Fibroblast of skin of abdomen (primary cell): ENCODE results near the gene NDUFB10.
A peak's percentile ranks its signal among the peaks of the same experiment; 100 is the strongest.

ENCODE experiments used
- DNase-seq: peaks from one replicate; pipeline ENCODE4 v3.0.0-alpha.2; 2013

Gene NDUFB10

GRCh38 chr16:1985466-1986150, 26.3 kb downstream of the NDUFB10 start:
- DNase-seq = no peak

- DNase-seq = no peak
Measured at GRCh38 chr16:1987198-1987597, 27.9 kb downstream of the NDUFB10 start.

GRCh38 chr16:1989209-1990100, 30.1 kb downstream of the NDUFB10 start, which contains the start of gene SYNGR3:
SYNGR3 (plus strand) TSS chr16:1989970; CDS start chr16:1990103, 133 bp downstream.
- DNase-seq = no peak

- no peak for DNase-seq
Measured at GRCh38 chr16:1990101-1990350, 30.7 kb downstream of the NDUFB10 start.

GRCh38 chr16:1990351-1991134, 31.2 kb downstream of the NDUFB10 start:
- no peak for DNase-seq

DNA sequence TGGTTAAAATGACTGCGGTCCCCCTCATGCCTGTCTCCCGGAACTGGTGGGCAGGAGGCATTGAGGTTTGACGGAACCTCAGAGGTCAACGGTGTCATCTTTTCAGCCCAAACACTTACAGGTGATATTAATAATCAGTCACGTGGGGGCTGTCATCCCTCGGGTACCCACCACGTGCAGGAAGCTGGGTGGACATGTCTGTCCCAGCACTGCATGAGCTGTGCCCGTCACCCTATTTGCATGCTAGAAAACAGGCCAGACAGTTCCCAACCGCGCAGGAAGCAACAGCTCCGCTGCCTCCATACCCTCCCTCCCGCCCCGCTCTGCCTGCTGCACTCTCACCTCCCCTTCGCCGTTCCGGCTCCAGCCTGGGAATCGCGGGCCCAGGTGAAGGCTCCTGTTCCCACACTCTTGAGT, 31.8 kb downstream of the NDUFB10 start:
- no peak for DNase-seq

GRCh38 chr16:1991588-1991947, 32.2 kb downstream of the NDUFB10 start:
- no peak for DNase-seq

DNA sequence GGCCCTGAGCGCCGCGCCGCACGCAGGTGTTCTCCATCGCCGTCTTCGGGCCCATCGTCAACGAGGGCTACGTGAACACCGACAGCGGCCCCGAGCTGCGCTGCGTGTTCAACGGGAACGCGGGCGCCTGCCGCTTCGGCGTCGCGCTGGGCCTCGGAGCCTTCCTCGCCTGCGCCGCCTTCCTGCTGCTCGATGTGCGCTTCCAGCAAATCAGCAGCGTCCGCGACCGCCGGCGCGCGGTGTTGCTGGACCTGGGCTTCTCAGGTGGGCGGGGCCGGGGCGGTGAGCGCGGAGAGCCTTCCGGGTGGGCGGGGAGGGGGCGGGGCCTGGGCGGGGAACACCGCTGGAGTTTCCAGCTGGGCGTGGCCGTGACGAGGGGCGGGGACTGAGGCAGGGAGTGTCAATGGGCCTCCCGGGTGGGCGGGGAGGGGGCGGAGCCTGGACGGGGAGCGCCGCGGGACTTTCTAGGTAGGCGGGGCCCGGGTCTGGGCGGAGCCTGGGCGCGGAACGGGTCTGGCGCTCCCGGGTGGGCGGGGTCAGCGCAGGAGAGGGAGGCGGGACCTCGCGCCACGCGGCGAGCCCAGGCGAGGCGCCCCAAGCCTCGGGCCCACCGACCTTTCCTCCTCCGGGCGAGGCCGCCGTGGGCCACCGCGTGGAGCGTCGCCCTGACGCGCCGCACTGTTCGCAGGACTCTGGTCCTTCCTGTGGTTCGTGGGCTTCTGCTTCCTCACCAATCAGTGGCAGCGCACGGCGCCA, 32.8 kb downstream of the NDUFB10 start:
- DNase-seq = peak; percentile 91

- DNase-seq = no peak
Measured at GRCh38 chr16:1992704-1993317, 33.5 kb downstream of the NDUFB10 start.

DNA sequence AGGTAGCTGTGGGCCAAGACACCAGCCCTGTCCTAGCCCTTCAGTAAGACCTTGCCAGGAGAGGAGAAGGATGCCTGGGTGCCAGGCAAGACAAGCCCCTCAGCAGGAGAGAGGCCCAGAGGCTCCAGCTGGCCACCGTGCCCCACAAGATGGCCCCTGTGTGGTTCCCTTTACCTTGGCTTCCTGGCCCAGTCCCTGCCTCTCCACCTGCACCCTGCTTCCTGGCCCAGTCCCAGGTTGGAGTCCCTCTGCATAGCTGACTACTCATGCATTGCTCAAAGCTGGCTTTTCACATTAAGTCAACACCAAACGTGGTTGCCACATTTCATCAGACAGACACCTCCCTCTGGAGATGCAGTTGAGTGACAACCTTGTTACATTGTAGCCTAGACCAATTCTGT, 34.4 kb downstream of the NDUFB10 start:
- DNase-seq = no peak

DNA sequence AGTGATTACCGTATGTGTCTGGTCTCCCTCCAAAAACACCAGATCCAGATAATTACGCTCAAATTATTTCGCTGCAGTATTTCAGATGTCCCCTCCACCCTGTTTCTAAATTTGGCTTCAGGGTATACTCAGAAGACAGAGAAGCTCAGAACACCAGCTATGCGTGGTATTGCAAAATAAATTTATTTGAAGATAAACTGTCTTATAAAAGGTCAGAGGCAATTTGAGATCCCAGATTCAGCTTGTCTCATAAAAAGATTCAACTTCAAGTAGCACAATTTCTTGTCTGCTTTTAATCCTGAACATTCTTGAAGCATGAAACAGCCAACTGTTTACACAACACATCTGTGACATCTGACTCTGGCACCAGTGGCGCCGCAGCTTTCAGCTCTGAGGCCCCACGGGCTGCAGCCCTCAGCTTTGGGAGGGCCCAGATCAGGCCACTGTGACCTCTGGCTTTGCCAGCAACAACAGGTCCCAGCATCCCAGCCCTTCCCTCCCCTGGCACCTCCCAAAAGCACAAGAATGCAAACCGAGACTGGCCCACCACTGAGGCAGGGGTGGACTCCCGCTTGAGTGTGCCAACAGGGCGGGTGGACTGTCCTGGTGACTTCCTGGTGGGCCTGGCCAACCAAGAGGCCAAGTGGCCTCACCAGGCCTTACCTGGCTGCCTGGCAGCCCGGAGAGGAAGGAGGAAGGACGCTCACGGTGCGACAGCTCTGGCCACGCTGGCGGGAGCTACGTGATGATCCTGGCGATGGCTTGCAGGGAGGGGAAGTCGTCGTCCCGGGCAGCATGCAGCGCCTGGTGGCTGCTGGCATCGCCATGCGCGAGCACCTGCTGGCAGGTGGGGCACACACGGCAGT, 38.4 kb downstream of the NDUFB10 start:
- no peak for DNase-seq

- no peak for DNase-seq
Measured at GRCh38 chr16:1998360-1998835, 39.1 kb downstream of the NDUFB10 start.

GRCh38 chr16:1998852-1999801, 39.8 kb downstream of the NDUFB10 start:
- no peak for DNase-seq

DNA sequence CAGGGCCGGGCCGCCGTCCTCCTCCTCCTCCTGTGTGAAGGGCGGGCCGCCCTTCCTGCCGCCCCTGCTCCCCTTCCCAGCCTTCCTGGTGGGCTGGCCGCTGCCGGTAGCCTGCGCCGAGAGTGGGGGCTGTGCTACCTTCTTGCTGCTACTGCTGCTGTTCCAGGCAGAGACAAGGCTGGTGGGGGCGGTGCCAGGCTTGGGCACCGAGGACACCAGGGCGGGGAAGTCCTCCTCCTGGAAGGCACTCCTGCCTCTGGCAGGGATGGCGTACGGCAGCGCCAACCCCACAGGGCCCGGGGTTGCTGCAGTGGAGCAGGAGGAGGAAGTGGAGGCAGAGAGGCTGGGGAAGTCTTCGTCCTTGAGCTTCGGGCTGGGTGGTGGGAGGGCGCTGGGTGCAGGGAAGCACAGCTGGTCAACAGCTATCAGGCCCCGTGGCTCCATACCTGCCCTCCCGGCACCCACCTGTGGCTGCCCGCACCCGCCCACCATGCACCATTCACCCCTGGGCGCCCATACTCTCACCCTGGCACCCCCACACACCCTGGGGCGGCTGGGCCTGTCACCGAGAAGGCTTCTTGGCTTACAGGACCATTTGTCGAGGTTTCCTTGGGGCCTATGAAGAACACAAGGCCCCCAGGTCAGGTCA, 40.7 kb downstream of the NDUFB10 start:
- no peak for DNase-seq

DNA sequence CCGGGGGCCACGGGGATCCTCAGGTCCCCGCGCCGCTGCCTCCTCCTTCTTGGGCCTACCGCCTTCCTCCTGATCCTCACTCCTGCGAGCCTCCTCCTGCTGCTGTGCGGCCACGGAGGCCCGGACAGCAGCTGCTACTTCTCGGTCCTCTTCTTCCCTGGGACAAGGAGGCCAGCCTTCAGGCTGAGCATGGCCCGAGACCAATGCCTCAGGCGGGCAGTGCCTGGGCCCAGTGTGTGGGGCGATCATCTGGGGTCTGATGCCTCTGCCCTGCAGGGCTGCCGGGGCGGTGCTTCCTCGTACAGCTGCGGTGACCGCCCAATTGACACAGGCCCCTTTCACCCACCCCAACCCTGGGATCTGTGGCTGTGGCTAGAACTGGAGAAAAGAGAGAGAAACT, 41.7 kb downstream of the NDUFB10 start:
- DNase-seq = no peak

DNA sequence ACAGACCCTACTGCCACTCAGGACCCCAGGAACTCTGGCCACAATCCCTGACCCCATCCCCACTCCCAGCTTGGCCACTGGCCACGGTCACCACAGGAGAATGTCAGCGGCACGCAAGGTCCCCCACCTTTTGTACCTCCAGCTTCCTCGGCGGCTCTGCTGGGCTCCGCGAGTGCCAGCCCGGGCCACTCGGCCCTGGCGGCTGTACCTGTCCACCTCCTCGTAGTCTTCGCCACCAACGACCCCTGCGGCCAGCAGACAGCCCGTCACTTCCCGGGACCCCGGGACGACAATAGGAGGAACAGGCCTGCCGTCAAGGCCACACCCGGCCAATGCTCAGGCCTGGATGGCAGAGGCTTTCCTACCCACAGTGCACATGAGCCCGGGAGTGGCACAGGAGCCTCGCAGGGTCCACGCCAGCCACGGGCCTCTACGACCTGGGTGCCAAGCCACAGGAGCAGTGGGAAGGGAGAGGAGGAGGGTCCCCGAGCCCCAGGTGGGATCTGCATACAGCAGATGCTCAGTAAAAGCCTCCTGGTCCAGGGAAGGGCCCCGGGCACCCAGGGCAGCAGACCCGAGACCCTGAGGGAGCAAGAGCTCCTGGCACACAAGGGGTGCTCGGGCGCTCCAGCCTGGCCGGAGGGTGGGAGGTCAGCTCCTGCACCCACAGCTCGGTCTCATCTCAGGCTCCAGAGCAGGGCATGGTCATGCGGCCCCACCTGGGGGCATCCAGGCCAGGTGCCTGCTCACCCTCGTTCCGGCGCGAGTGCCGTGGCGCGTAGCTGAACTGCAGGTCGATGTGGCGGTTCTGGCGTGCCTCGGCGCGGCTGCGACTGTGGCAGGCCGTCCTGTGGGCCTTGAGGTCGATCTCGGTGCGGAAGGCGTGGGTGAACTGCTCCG, 42.4 kb downstream of the NDUFB10 start:
- DNase-seq = no peak

DNA sequence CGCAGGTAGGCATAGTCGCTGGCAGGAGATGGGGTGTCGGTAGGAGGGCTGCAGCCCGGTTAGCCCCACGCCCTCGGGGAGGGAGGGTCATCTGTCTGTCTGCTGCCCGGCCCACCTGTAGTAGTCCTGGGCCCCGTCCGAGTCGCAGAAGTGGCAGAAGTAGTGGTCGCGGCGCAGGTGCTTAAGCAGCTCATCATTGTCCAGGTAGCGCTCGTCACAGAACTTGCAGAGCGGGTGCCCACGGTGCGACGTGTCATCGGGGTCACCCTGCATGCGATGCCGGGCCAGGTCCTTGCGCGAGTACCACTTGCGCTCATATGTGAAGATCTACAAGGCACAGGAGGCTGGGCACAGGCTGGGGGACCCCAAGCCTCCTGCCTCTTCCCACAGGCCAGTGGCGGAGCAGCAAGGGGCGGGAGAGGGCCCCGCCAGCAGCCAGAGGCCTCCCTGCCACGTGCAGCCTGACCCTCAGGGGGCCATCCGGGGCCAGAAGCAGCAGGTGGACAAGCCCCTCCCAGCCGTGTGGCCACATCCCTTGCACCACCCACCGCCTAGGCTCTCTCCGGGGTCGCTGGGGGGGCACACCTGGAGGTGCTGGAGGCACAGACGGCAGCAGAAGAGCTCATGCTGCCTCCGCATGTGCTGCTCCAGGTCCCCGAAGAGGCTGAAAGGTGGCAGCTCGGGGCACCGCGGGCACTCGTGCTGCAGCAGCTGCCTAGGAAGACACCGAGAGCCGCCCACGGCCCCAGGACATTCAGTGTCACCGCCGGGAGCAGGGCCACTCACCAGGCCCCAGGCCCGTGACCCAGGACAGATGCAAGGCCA, 43.3 kb downstream of the NDUFB10 start:
- DNase-seq = no peak
